SK-N-SH (cell line): ENCODE measurements around the gene NR2F1-AS1. TPM values are rescaled to one million over a fixed set of nuclear protein-coding genes. Genes with fewer than 3 reads are reported as not detected.

Experiments
- CTCF ChIA-PET: fragments of 300-600, 350-600 bp; formaldehyde crosslinking; extraction: SDS; loops from one replicate; lab custom pipeline; 2021; lab: Yijun Ruan, JAX
- POLR2A ChIA-PET: fragments of 350-600 bp; sonication (Branson Sonifier 250); formaldehyde crosslinking; extraction: SDS; loops from one replicate; lab custom pipeline; 2020; ENCODE audit warnings: antibody characterized with exemption, inconsistent platforms; lab: Yijun Ruan, JAX
- DNase-seq: peaks from one replicate; pipeline ENCODE4 v3.0.0; 2012
- H2AFZ ChIP-seq: fragments of 200-600 bp; sonication (generic); 2 replicates; pipeline ENCODE4 v1.8.1; 2016; ENCODE audit warnings: antibody characterized with exemption, mild to moderate bottlenecking, low read depth
- H3F3A ChIP-seq: fragments of 200-600 bp; sonication (generic); replicated peaks from 2 replicates; pipeline ENCODE3; 2016; ENCODE audit warnings: antibody characterized with exemption, mild to moderate bottlenecking; ENCODE audit not compliant: insufficient read depth
- H3K27ac ChIP-seq, 2 experiments: fragments of 200-500 bp in 1 of 2; fragments of 200-600 bp in 1 of 2; sonication (Bioruptor generic) in 1 of 2; sonication (generic), shearing (Covaris generic) in 1 of 2; 2 replicates each; pipeline versions ENCODE4 v1.5.1 to v1.6.1; 2014 to 2016; ENCODE audit warnings: low read depth in 2 of 2, inconsistent platforms in 1 of 2, low read length in 1 of 2, mild to moderate bottlenecking in 1 of 2, mixed read lengths in 1 of 2
- H3K27me3 ChIP-seq: fragments of 200-600 bp; sonication (generic), shearing (Covaris generic); 2 replicates; pipeline ENCODE4 v1.6.1; 2016; ENCODE audit warnings: mixed run types; ENCODE audit not compliant: insufficient read depth
- H3K36me3 ChIP-seq, 2 experiments: fragments of 200-500 bp in 1 of 2; fragments of 200-600 bp in 1 of 2; sonication (Bioruptor generic) in 1 of 2; sonication (generic) in 1 of 2; replicated peaks in 1 of 2; 2 replicates each; pipeline versions ENCODE3 to v1.5.1; 2014 to 2016; ENCODE audit warnings: low read length in 1 of 2, mild to moderate bottlenecking in 1 of 2; ENCODE audit not compliant: insufficient read depth in 2 of 2, control insufficient read depth in 1 of 2
- H3K4me1 ChIP-seq, 2 experiments: fragments of 200-500 bp in 1 of 2; fragments of 200-600 bp in 1 of 2; sonication (Bioruptor generic) in 1 of 2; sonication (generic), shearing (Covaris generic) in 1 of 2; 2 replicates each; pipeline versions ENCODE4 v1.5.1 to v1.6.1; 2014 to 2016; ENCODE audit warnings: low read depth in 1 of 2, low read length in 1 of 2, mixed run types in 1 of 2; ENCODE audit not compliant: insufficient read depth in 2 of 2, control insufficient read depth in 1 of 2
- H3K4me2 ChIP-seq: fragments of 200-600 bp; sonication (generic), shearing (Covaris generic); 2 replicates; pipeline ENCODE4 v1.6.1; 2017; ENCODE audit warnings: mixed run types
- H3K4me3 ChIP-seq, 2 experiments: fragments of 200-500 bp in 1 of 2; fragments of 200-600 bp in 1 of 2; sonication (Bioruptor generic) in 1 of 2; sonication (generic), shearing (Covaris generic) in 1 of 2; 2 replicates each; pipeline versions ENCODE4 v1.5.1 to v1.8.1; 2014 to 2016; ENCODE audit warnings: low read depth in 2 of 2, inconsistent platforms in 1 of 2, low read length in 1 of 2, mild to moderate bottlenecking in 1 of 2, mixed read lengths in 1 of 2, moderate library complexity in 1 of 2
- H3K79me2 ChIP-seq: fragments of 200-600 bp; sonication (generic); 2 replicates; pipeline ENCODE4 v1.8.1; 2017; ENCODE audit warnings: mild to moderate bottlenecking; ENCODE audit not compliant: insufficient read depth
- H3K9ac ChIP-seq: fragments of 200-600 bp; sonication (generic); 2 replicates; pipeline ENCODE4 v1.6.1; 2017; ENCODE audit warnings: mixed run types
- H3K9me2 ChIP-seq: fragments of 200-600 bp; sonication (generic); 2 replicates; pipeline ENCODE4 v1.6.1; 2017; ENCODE audit warnings: mixed run types
- H3K9me3 ChIP-seq: fragments of 200-600 bp; sonication (generic); 2 replicates; pipeline ENCODE4 v1.6.1; 2017; ENCODE audit warnings: mixed run types, mild to moderate bottlenecking, moderate library complexity
- H4K20me1 ChIP-seq: fragments of 200-600 bp; sonication (generic); 2 replicates; pipeline ENCODE4 v1.6.1; 2017; ENCODE audit warnings: mild to moderate bottlenecking, mixed run types; ENCODE audit not compliant: insufficient read depth
- CHD2 ChIP-seq: fragments of 150-350 bp; IDR thresholded peaks from 2 replicates; pipeline ENCODE4 v1.6.1; 2018; ENCODE audit warnings: low read length; ENCODE audit not compliant: partially characterized antibody
- CTCF ChIP-seq: fragments of 200-600 bp; sonication (generic); IDR thresholded peaks from 2 replicates; pipeline ENCODE4 v1.6.1; 2017; ENCODE audit warnings: antibody characterized with exemption, mild to moderate bottlenecking, moderate library complexity
- ELF1 ChIP-seq: IDR thresholded peaks from 2 replicates; pipeline ENCODE4 v1.4.0; 2012
- EP300 ChIP-seq, 2 experiments: IDR thresholded peaks; 2 replicates each; pipeline versions ENCODE4 v1.4.0 to v1.6.1; 2012; ENCODE audit warnings: borderline replicate concordance in 1 of 2, low read depth in 1 of 2, low read length in 1 of 2
- EZH2phosphoT487 ChIP-seq: fragments of 200-600 bp; sonication (generic); IDR thresholded peaks from 2 replicates; pipeline ENCODE4 v1.6.1; 2017; ENCODE audit warnings: low read depth, mixed run types, mild to moderate bottlenecking, antibody characterized with exemption, moderate library complexity, borderline replicate concordance
- FOSL2 ChIP-seq: IDR thresholded peaks from 2 replicates; pipeline ENCODE4 v1.4.0; 2012; ENCODE audit warnings: low read depth, mild to moderate bottlenecking, moderate library complexity, borderline replicate concordance
- GABPA ChIP-seq: IDR thresholded peaks from 2 replicates; pipeline ENCODE4 v1.4.0; 2012; ENCODE audit warnings: low read depth, mild to moderate bottlenecking
- MEF2A ChIP-seq: IDR thresholded peaks from 2 replicates; pipeline ENCODE4 v1.4.0; 2012; ENCODE audit warnings: low read depth, borderline replicate concordance
- NFIC ChIP-seq: IDR thresholded peaks from 2 replicates; pipeline ENCODE4 v1.4.0; 2012; ENCODE audit warnings: borderline replicate concordance
- RAD21 ChIP-seq: IDR thresholded peaks from 2 replicates; pipeline ENCODE4 v1.6.1; 2012; ENCODE audit warnings: mild to moderate bottlenecking, low read length
- RCOR1 ChIP-seq: fragments of 150-350 bp; IDR thresholded peaks from 2 replicates; pipeline ENCODE4 v1.6.1; 2017; ENCODE audit warnings: antibody characterized with exemption, low read length
- RXRA ChIP-seq: IDR thresholded peaks from 2 replicates; pipeline ENCODE4 v1.4.0; 2012; ENCODE audit warnings: low read depth, mild to moderate bottlenecking, borderline replicate concordance
- SIN3A ChIP-seq: IDR thresholded peaks from 2 replicates; pipeline ENCODE4 v1.6.1; 2012; ENCODE audit warnings: low read depth, mild to moderate bottlenecking, low read length, moderate library complexity, borderline replicate concordance
- SMC3 ChIP-seq: IDR thresholded peaks from 2 replicates; pipeline ENCODE4 v1.6.1; 2012; ENCODE audit warnings: low read depth, low read length, improper control_type of control experiment
- TAF1 ChIP-seq: IDR thresholded peaks from 2 replicates; pipeline ENCODE4 v1.6.1; 2012; ENCODE audit warnings: low read depth, mild to moderate bottlenecking, low read length, moderate library complexity, borderline replicate concordance
- TCF12 ChIP-seq: IDR thresholded peaks from 2 replicates; pipeline ENCODE4 v1.4.0; 2012
- TEAD4 ChIP-seq: IDR thresholded peaks from 2 replicates; pipeline ENCODE4 v1.4.0; 2012; ENCODE audit warnings: mild to moderate bottlenecking, borderline replicate concordance; ENCODE audit not compliant: insufficient read depth
- USF1 ChIP-seq: IDR thresholded peaks from 2 replicates; pipeline ENCODE4 v1.4.0; 2012; ENCODE audit warnings: low read depth, borderline replicate concordance
- YY1 ChIP-seq: IDR thresholded peaks from 2 replicates; pipeline ENCODE4 v1.4.0; 2012; ENCODE audit warnings: low read depth, mild to moderate bottlenecking
- ZBTB33 ChIP-seq: IDR thresholded peaks from 2 replicates; pipeline ENCODE4 v1.4.0; 2012; ENCODE audit warnings: low read depth, borderline replicate concordance
- WGBS: methylation state at CpG from one replicate; pipeline ENCODE4 v1.1.6; 2017; ENCODE audit warnings: low lambda C conversion rate; 5-methylcytosine and 5-hydroxymethylcytosine counted together
- polyA plus RNA-seq, 3 experiments: library from polyadenylated mRNA; depleted of rRNA; stranded (reverse); fragments of >200 nt; gene quantifications; 2 replicates each; pipeline ENCODE4 v1.2.3, GENCODE V29; 2012
- TF ChIP-seq, protein P1 (sequence below): IDR thresholded peaks from 2 replicates; pipeline ENCODE4; 2012

The NR2F1-AS1 gene
- polyA plus RNA-seq, 1 of the 3 experiments (the other 2 are of a cell fraction): 7.4 TPM

- no peak overlapping the region; a peak in 1 of 4 replicates for H3K27ac ChIP-seq
- DNase-seq: no peak
- no peak overlapping the region for H3K4me2 ChIP-seq
- peaks cover 4% of the 10 kb centered on the region; the same call in 1 of the 2 replicates for H4K20me1 ChIP-seq
- no peaks in the 10 kb centered on the region for H3F3A ChIP-seq
- WGBS: 96% methylated on average over 30 of the region's 30 CpGs
- peaks cover 0 to 24% of the 10 kb centered on the region in 2 experiments; a peak in 3 of 4 replicates for H3K4me1 ChIP-seq
- peaks cover 46% of the 10 kb centered on the region for H3K79me2 ChIP-seq
- H3K4me3 ChIP-seq: no peak overlapping the region
- H3K27me3 ChIP-seq: no peaks in the 10 kb centered on the region
- no peak overlapping the region for H2AFZ ChIP-seq
- H3K9ac ChIP-seq: no peak overlapping the region
- CTCF ChIA-PET: no interaction called here
- TF ChIP-seq SMC3 (no peak), EP300 (IDR thresholded peaks at IDR 0.05; ENCODE audit: borderline replicate concordance in 1 of 2, low read depth in 1 of 2, low read length in 1 of 2) (no peak), EZH2phosphoT487 (no peak), TAF1 (no peak), CHD2 (no peak), RXRA (no peak), FOSL2 (no peak), YY1 (no peak)
- TF ChIP-seq, protein P1, sequence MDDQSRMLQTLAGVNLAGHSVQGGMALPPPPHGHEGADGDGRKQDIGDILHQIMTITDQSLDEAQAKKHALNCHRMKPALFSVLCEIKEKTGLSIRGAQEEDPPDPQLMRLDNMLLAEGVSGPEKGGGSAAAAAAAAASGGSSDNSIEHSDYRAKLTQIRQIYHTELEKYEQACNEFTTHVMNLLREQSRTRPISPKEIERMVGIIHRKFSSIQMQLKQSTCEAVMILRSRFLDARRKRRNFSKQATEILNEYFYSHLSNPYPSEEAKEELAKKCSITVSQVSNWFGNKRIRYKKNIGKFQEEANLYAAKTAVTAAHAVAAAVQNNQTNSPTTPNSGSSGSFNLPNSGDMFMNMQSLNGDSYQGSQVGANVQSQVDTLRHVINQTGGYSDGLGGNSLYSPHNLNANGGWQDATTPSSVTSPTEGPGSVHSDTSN: no peak
- TF ChIP-seq, all 33 proteins: peak for 0
- Histone ChIP-seq H3K9me3 (no peaks in the 10 kb centered on the region), H3K36me3 (peaks cover 24 to 51% of the 10 kb centered on the region in 2 experiments), H3K9me2 (no peaks in the 10 kb centered on the region)
- POLR2A ChIA-PET: no interaction called here
Observed at GRCh38 chr5:93593476-93594131, 12.6 kb upstream of the NR2F1-AS1 start.

- Histone ChIP-seq H3F3A (no peaks in the 10 kb centered on the region), H3K27ac (no peak overlapping the region), H3K4me1 (peaks cover 0 to 24% of the 10 kb centered on the region in 2 experiments; a peak in 3 of 4 replicates), H3K79me2 (peaks cover 50% of the 10 kb centered on the region), H3K4me2 (no peak overlapping the region), H2AFZ (no peak overlapping the region), H4K20me1 (peaks cover 4% of the 10 kb centered on the region; the same call in 1 of the 2 replicates), H3K36me3 (peaks cover 24 to 51% of the 10 kb centered on the region in 2 experiments), H3K9me2 (no peaks in the 10 kb centered on the region), H3K9me3 (no peaks in the 10 kb centered on the region), H3K9ac (no peak overlapping the region), H3K27me3 (no peaks in the 10 kb centered on the region), H3K4me3 (no peak overlapping the region)
- ChIA-PET POLR2A (no interaction called here), CTCF (interaction anchor here (2.9 kb wide), 1 partner anchor 208 kb away, joined by 13 read pairs; no protein-coding TSS in a partner anchor)
- no peak for DNase-seq
- 96% methylated on average over 5 of the region's 5 CpGs for WGBS
- TF ChIP-seq GABPA (no peak), RCOR1 (no peak), TCF12 (no peak), RXRA (no peak), EP300 (IDR thresholded peaks at IDR 0.05; ENCODE audit: borderline replicate concordance in 1 of 2, low read depth in 1 of 2, low read length in 1 of 2) (no peak), CTCF (no peak), TEAD4 (no peak), FOSL2 (no peak), RAD21 (no peak), USF1 (no peak), SIN3A (no peak), MEF2A (no peak), TAF1 (no peak), ELF1 (no peak), NFIC (no peak), ZBTB33 (no peak)
- TF ChIP-seq, protein P1: no peak
Observed at GRCh38 chr5:93592883-93593282, 11.9 kb upstream of the NR2F1-AS1 start.
